Measurements from ENCODE around the gene SSTR4.

The SSTR4 gene

GRCh38 chr20:23000232-23000947 is 34.7 kb upstream of the SSTR4 start:
- Histone ChIP-seq H3K9ac (ENCODE audit: low read length) (no peak overlapping the region), H3K36me3 (ENCODE audit: low read length) (no peaks in the 10 kb centered on the region), H3K4me2 (ENCODE audit: low read depth, low read length, poor library complexity, severe bottlenecking) (no peak overlapping the region), H2AFZ (ENCODE audit: low read depth, low read length, severe bottlenecking) (no peak overlapping the region), H3K4me3 (ENCODE audit: insufficient read depth, low read length, poor library complexity, severe bottlenecking) (no peak overlapping the region), H3F3A (ENCODE audit: insufficient read depth) (no peaks in the 10 kb centered on the region), H3K9me3 (ENCODE audit: insufficient read depth, low read length) (no peaks in the 10 kb centered on the region), H3K9me2 (replicated peaks; ENCODE audit: insufficient read depth, low read length) (no peaks in the 10 kb centered on the region), H3K79me2 (ENCODE audit: insufficient read depth, low read length) (no peaks in the 10 kb centered on the region), H4K20me1 (ENCODE audit: low read depth, low read length) (no peaks in the 10 kb centered on the region), H3K27ac (ENCODE audit: low read depth, low read length) (no peak overlapping the region), H3K27me3 (ENCODE audit: low read length) (no peaks in the 10 kb centered on the region)
- TF ChIP-seq EZH2phosphoT487 (conservative IDR thresholded peaks at IDR 0.05; ENCODE audit: low read length) = no peak
- no peak for TF ChIP-seq CTCF (IDR thresholded peaks at IDR 0.05; ENCODE audit: insufficient read depth, low read length, poor library complexity, severe bottlenecking)

- Histone ChIP-seq H3F3A (ENCODE audit: insufficient read depth) (no peaks in the 10 kb centered on the region), H3K36me3 (ENCODE audit: low read length) (no peaks in the 10 kb centered on the region), H3K4me2 (ENCODE audit: low read depth, low read length, poor library complexity, severe bottlenecking) (no peak overlapping the region), H4K20me1 (ENCODE audit: low read depth, low read length) (no peaks in the 10 kb centered on the region), H3K79me2 (ENCODE audit: insufficient read depth, low read length) (no peaks in the 10 kb centered on the region), H3K9me2 (replicated peaks; ENCODE audit: insufficient read depth, low read length) (no peaks in the 10 kb centered on the region), H3K27ac (ENCODE audit: low read depth, low read length) (no peak overlapping the region), H3K9me3 (ENCODE audit: insufficient read depth, low read length) (no peaks in the 10 kb centered on the region), H3K9ac (ENCODE audit: low read length) (no peak overlapping the region), H2AFZ (ENCODE audit: low read depth, low read length, severe bottlenecking) (no peak overlapping the region), H3K27me3 (ENCODE audit: low read length) (no peaks in the 10 kb centered on the region), H3K4me3 (ENCODE audit: insufficient read depth, low read length, poor library complexity, severe bottlenecking) (no peak overlapping the region)
- TF ChIP-seq EZH2phosphoT487 (conservative IDR thresholded peaks at IDR 0.05; ENCODE audit: low read length) (no peak), CTCF (IDR thresholded peaks at IDR 0.05; ENCODE audit: insufficient read depth, low read length, poor library complexity, severe bottlenecking) (no peak)
These were observed 32.8 kb upstream of the SSTR4 start for GRCh38 chr20:23002276-23002675.

GRCh38 chr20:23003077-23003635 is 32.0 kb upstream of the SSTR4 start:
- Histone ChIP-seq H3K9me3 (ENCODE audit: insufficient read depth, low read length) (no peaks in the 10 kb centered on the region), H3K4me3 (ENCODE audit: insufficient read depth, low read length, poor library complexity, severe bottlenecking) (no peak overlapping the region), H3K9ac (ENCODE audit: low read length) (no peak overlapping the region), H3K27me3 (ENCODE audit: low read length) (no peaks in the 10 kb centered on the region), H3K9me2 (replicated peaks; ENCODE audit: insufficient read depth, low read length) (no peaks in the 10 kb centered on the region), H4K20me1 (ENCODE audit: low read depth, low read length) (no peaks in the 10 kb centered on the region), H3K79me2 (ENCODE audit: insufficient read depth, low read length) (no peaks in the 10 kb centered on the region), H3K4me2 (ENCODE audit: low read depth, low read length, poor library complexity, severe bottlenecking) (no peak overlapping the region), H3K27ac (ENCODE audit: low read depth, low read length) (no peak overlapping the region), H3F3A (ENCODE audit: insufficient read depth) (no peaks in the 10 kb centered on the region), H3K36me3 (ENCODE audit: low read length) (no peaks in the 10 kb centered on the region), H2AFZ (ENCODE audit: low read depth, low read length, severe bottlenecking) (no peak overlapping the region)
- TF ChIP-seq EZH2phosphoT487 (conservative IDR thresholded peaks at IDR 0.05; ENCODE audit: low read length) (no peak), CTCF (IDR thresholded peaks at IDR 0.05; ENCODE audit: insufficient read depth, low read length, poor library complexity, severe bottlenecking) (no peak)

Measured in SU-DHL-6 (cell line).